ENCODE measurements around the gene LAMA3. TPM values are rescaled to one million over a fixed set of nuclear protein-coding genes. Genes with fewer than 3 reads are reported as not detected.

LAMA3 gene
- total and polyA plus RNA-seq, 9 donors = 2.3 to 8.7 (median 3.6) TPM

- Histone ChIP-seq H3K27ac (ENCODE audit: low read length) (no peak overlapping the region), H3K4me1 (ENCODE audit: control insufficient read depth, insufficient read depth, low read length) (no peaks in the 10 kb centered on the region), H3K36me3 (ENCODE audit: control insufficient read depth, insufficient read depth, low read length) (no peaks in the 10 kb centered on the region), H3K4me3 (ENCODE audit: low read length) (no peak overlapping the region), H3K9me3 (replicated peaks; ENCODE audit: control insufficient read depth, low read depth, low read length) (no peaks in the 10 kb centered on the region), H3K27me3 (ENCODE audit: control insufficient read depth, insufficient read depth, low read length) (peaks cover 8% of the 10 kb centered on the region)
- no peak for DNase-seq
- whole genome bisulfite sequencing (ENCODE audit: insufficient coverage) = 100% methylated on average over 1 of the region's 6 CpGs
Measured at GRCh38 chr18:23870676-23871380, 181.6 kb downstream of the LAMA3 start.

- H3K27ac ChIP-seq (ENCODE audit: low read length) = no peak overlapping the region
- H3K9me3 ChIP-seq (replicated peaks; ENCODE audit: control insufficient read depth, low read depth, low read length) = no peaks in the 10 kb centered on the region
- WGBS (ENCODE audit: insufficient coverage) = 63% methylated on average over 4 of the region's 7 CpGs
- no peaks in the 10 kb centered on the region for H3K36me3 ChIP-seq (ENCODE audit: control insufficient read depth, insufficient read depth, low read length)
- no peak overlapping the region for H3K4me3 ChIP-seq (ENCODE audit: low read length)
- no peaks in the 10 kb centered on the region for H3K4me1 ChIP-seq (ENCODE audit: control insufficient read depth, insufficient read depth, low read length)
- peaks cover 9% of the 10 kb centered on the region for H3K27me3 ChIP-seq (ENCODE audit: control insufficient read depth, insufficient read depth, low read length)
- DNase-seq = no peak
Measured at GRCh38 chr18:23871410-23871809, 182.2 kb downstream of the LAMA3 start.

- DNase-seq = no peak
- no peaks in the 10 kb centered on the region for H3K9me3 ChIP-seq (replicated peaks; ENCODE audit: control insufficient read depth, low read depth, low read length)
- no peak overlapping the region for H3K4me3 ChIP-seq (ENCODE audit: low read length)
- no peaks in the 10 kb centered on the region for H3K36me3 ChIP-seq (ENCODE audit: control insufficient read depth, insufficient read depth, low read length)
- WGBS (ENCODE audit: insufficient coverage) = 75% methylated on average over 16 of the region's 25 CpGs
- H3K4me1 ChIP-seq (ENCODE audit: control insufficient read depth, insufficient read depth, low read length) = no peaks in the 10 kb centered on the region
- peaks cover 9% of the 10 kb centered on the region for H3K27me3 ChIP-seq (ENCODE audit: control insufficient read depth, insufficient read depth, low read length)
- H3K27ac ChIP-seq (ENCODE audit: low read length) = no peak overlapping the region
Measured at GRCh38 chr18:23872701-23873550, 183.7 kb downstream of the LAMA3 start.

- H3K27ac ChIP-seq (ENCODE audit: low read length) = no peak overlapping the region
- no peak overlapping the region for H3K4me3 ChIP-seq (ENCODE audit: low read length)
- no peaks in the 10 kb centered on the region for H3K36me3 ChIP-seq (ENCODE audit: control insufficient read depth, insufficient read depth, low read length)
- H3K9me3 ChIP-seq (replicated peaks; ENCODE audit: control insufficient read depth, low read depth, low read length) = no peaks in the 10 kb centered on the region
- no CpG with 5 or more reads among the region's 11 CpGs for WGBS (ENCODE audit: insufficient coverage)
- H3K4me1 ChIP-seq (ENCODE audit: control insufficient read depth, insufficient read depth, low read length) = no peaks in the 10 kb centered on the region
- peaks cover 12% of the 10 kb centered on the region for H3K27me3 ChIP-seq (ENCODE audit: control insufficient read depth, insufficient read depth, low read length)
- no peak for DNase-seq
Measured at GRCh38 chr18:23875966-23876895, 187.0 kb downstream of the LAMA3 start.

- Histone ChIP-seq H3K27me3 (ENCODE audit: control insufficient read depth, insufficient read depth, low read length) (peaks cover 10% of the 10 kb centered on the region), H3K27ac (ENCODE audit: low read length) (no peak overlapping the region), H3K4me3 (ENCODE audit: low read length) (no peak overlapping the region), H3K36me3 (ENCODE audit: control insufficient read depth, insufficient read depth, low read length) (no peaks in the 10 kb centered on the region), H3K4me1 (ENCODE audit: control insufficient read depth, insufficient read depth, low read length) (no peaks in the 10 kb centered on the region), H3K9me3 (replicated peaks; ENCODE audit: control insufficient read depth, low read depth, low read length) (no peaks in the 10 kb centered on the region)
- DNase-seq = no peak
- 57% methylated on average over 4 of the region's 7 CpGs for WGBS (ENCODE audit: insufficient coverage)
Measured at GRCh38 chr18:23876921-23877320, 187.7 kb downstream of the LAMA3 start.

- H3K27me3 ChIP-seq (ENCODE audit: control insufficient read depth, insufficient read depth, low read length) = peaks cover 10% of the 10 kb centered on the region
- H3K27ac ChIP-seq (ENCODE audit: low read length) = no peak overlapping the region
- no peaks in the 10 kb centered on the region for H3K36me3 ChIP-seq (ENCODE audit: control insufficient read depth, insufficient read depth, low read length)
- H3K9me3 ChIP-seq (replicated peaks; ENCODE audit: control insufficient read depth, low read depth, low read length) = no peaks in the 10 kb centered on the region
- WGBS (ENCODE audit: insufficient coverage) = 41% methylated on average over 4 of the region's 4 CpGs
- no peaks in the 10 kb centered on the region for H3K4me1 ChIP-seq (ENCODE audit: control insufficient read depth, insufficient read depth, low read length)
- no peak for DNase-seq
- no peak overlapping the region for H3K4me3 ChIP-seq (ENCODE audit: low read length)
Measured at GRCh38 chr18:23877371-23877770, 188.1 kb downstream of the LAMA3 start.

GRCh38 chr18:23878336-23878900, 189.2 kb downstream of the LAMA3 start:
- Histone ChIP-seq H3K4me3 (ENCODE audit: low read length) (no peak overlapping the region), H3K27me3 (ENCODE audit: control insufficient read depth, insufficient read depth, low read length) (peaks cover 8% of the 10 kb centered on the region), H3K9me3 (replicated peaks; ENCODE audit: control insufficient read depth, low read depth, low read length) (no peaks in the 10 kb centered on the region), H3K4me1 (ENCODE audit: control insufficient read depth, insufficient read depth, low read length) (no peaks in the 10 kb centered on the region), H3K36me3 (ENCODE audit: control insufficient read depth, insufficient read depth, low read length) (no peaks in the 10 kb centered on the region), H3K27ac (ENCODE audit: low read length) (no peak overlapping the region)
- DNase-seq = no peak
- 87% methylated on average over 6 of the region's 11 CpGs for WGBS (ENCODE audit: insufficient coverage)

GRCh38 chr18:23879126-23879525, 189.9 kb downstream of the LAMA3 start:
- no peaks in the 10 kb centered on the region for H3K9me3 ChIP-seq (replicated peaks; ENCODE audit: control insufficient read depth, low read depth, low read length)
- no peaks in the 10 kb centered on the region for H3K36me3 ChIP-seq (ENCODE audit: control insufficient read depth, insufficient read depth, low read length)
- no peak for DNase-seq
- H3K4me3 ChIP-seq (ENCODE audit: low read length) = no peak overlapping the region
- H3K27me3 ChIP-seq (ENCODE audit: control insufficient read depth, insufficient read depth, low read length) = peaks cover 8% of the 10 kb centered on the region
- no peak overlapping the region for H3K27ac ChIP-seq (ENCODE audit: low read length)
- whole genome bisulfite sequencing (ENCODE audit: insufficient coverage) = 71% methylated on average over 13 of the region's 13 CpGs
- H3K4me1 ChIP-seq (ENCODE audit: control insufficient read depth, insufficient read depth, low read length) = no peaks in the 10 kb centered on the region

- H3K4me3 ChIP-seq (ENCODE audit: low read length) = no peak overlapping the region
Measured at GRCh38 chr18:23879544-23879943, 190.3 kb downstream of the LAMA3 start.

More at GRCh38 chr18:23879544-23879943, 190.3 kb downstream of the LAMA3 start:
- Histone ChIP-seq H3K4me1 (ENCODE audit: control insufficient read depth, insufficient read depth, low read length) (no peaks in the 10 kb centered on the region), H3K9me3 (replicated peaks; ENCODE audit: control insufficient read depth, low read depth, low read length) (no peaks in the 10 kb centered on the region), H3K27me3 (ENCODE audit: control insufficient read depth, insufficient read depth, low read length) (peaks cover 8% of the 10 kb centered on the region), H3K27ac (ENCODE audit: low read length) (no peak overlapping the region), H3K36me3 (ENCODE audit: control insufficient read depth, insufficient read depth, low read length) (no peaks in the 10 kb centered on the region)
- no peak for DNase-seq
- WGBS (ENCODE audit: insufficient coverage) = no CpG with 5 or more reads among the region's 7 CpGs
